SH-SY5Y (cell line): ENCODE data around the gene ADARB2.

Source experiments
- GATA2 ChIP-seq: IDR thresholded peaks from 2 replicates; pipeline ENCODE4 v1.6.1; 2011; ENCODE audit warnings: mild to moderate bottlenecking, low read depth, low read length
- GATA3 ChIP-seq: IDR thresholded peaks from 2 replicates; pipeline ENCODE4 v1.6.1; 2011; ENCODE audit warnings: low read depth, mild to moderate bottlenecking, low read length, moderate library complexity

- TF ChIP-seq GATA2, result no peak
- TF ChIP-seq GATA3, result no peak
These were observed 371.6 kb downstream of the ADARB2 start for GRCh38 chr10:1365540-1366321.
